Measurements from ENCODE around the gene C10orf90.

The C10orf90 gene

DNA sequence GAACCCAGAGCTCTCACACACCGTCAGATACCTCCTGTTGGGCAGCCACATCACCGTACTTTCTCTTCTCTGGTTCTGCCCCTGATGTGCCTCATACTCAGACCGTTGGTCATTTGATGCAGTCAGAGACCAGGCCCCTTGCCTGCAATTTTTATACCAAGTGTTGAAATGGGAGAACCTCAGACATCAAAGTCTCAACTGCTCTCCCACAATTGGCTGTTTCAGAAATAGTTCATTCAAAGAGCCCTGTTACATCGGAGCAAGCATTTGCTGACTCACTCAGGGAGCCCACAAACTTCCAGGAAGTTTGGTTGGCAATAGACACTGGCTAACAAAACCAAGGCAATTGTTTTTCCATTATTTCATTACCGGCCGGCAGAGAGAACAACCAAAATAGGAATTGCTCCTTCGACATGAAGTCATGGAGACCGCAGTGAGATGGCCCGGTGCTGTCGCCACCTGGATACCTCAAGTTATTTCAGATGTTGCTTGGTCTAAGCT, 248.7 kb downstream of the C10orf90 start:
- DNase-seq: no peak

DNA sequence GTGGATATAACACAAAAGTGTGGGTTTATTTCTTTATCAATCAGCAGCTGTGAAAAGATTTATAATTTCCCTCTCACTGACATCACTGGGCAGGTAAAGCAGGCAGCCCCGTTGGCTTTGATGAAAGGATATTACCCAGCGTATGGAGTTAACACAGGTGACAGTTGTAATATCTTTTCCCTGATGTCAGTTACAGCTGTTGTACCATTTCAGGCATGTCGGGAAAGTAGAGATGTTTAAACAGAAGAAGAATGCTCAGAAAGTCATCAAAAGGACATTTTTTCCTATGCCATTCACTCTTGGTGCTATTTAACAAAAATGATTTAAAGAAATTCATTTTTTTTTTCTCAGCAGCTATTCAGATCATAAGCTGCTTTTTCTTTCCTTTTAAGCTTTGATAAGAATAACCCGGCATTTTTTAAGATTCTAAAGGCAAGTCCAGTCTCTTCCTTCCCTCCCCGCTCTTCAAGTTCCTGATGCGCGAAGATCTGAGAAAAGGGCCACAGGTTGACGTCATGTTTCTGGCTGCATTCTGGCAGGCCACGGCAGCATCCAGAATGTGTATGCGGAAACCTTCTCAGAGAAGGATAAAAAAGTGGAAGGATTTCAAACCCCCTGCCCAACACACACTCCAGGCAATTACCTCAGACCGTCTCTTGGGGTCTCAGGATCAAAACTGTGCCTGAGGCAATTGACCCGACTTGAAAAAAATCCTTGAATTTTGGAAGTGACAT, 249.8 kb downstream of the C10orf90 start:
- DNase-seq: no peak

DNA sequence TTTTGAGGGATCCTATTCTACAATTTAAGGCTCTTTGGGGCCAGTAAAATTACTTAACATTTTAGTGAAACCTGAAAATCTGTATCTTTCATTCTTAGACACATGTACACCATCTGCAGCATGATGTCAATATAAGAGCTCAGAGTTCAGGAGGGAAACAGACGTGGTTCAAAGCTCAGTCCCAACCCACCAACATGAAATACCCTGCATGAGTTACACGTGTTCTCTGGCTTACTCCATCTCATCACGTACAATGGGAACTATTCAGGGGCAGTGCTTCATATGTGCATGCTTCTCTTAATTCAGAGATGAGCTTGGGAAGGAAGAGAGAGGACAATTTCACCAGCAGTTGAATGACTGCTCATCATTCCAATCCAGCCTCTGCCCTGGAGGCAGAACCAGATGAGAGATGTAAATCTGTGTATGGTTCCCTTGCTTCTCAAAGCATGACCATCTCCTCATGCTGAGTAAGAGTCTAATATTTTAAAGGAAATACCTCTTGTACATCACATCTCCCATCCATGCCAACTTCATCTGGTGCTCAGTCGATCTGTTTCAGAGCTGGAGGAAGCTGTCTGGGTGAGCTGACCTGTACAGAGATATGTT, 253.2 kb downstream of the C10orf90 start:
- no peak for DNase-seq

DNA sequence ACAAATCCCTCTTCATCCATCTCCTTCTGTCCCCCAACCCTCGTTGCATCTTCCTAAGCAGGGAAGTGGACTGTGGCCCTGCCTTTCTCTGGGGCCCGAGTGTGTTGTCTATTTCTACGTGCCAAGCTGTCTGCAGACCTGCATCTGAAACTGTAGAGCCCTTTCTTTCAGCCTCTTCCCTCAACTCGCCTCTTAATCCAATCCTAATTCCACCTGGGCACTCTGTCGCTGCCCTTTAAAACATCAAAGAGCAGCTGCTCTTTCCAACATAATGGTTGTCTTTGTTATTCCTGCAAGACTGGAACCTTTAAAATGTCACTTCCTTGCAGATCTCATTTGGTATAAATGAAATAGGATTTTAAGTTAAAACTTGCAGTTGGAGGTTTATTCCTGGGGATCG, 260.7 kb downstream of the C10orf90 start:
- DNase-seq: no peak

DNA sequence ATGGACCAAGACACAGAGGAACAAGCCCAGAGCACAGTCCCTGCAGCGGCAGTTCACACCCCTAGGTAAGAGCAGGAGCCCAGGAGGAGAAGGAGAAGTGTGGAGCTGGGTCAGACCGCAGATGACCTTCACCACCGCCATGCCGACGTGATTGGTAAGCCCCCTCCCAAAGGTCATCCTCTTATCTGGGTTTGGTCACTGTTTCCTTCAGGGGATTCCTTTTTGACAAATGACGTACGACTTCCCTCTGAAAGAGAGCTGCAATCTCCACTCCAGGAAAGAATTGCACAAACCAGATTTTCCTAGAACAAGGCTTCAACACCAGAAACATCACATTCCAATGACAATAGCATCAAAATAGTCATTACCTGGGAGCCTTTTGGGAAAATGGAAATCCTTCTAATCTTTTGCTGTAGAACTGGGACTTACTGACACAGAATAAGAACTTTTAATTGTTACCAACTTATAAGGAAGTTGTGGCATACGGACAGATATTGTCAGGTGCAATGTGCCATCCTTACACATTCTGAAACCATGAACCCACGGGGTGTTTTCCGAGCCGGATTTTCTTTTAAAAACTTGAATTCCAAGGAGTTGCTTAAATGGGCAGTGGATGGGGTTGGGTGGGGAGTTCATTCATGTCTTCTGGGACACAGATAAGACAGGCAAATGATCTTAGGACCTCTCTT, 261.4 kb downstream of the C10orf90 start:
- DNase-seq: no peak

GRCh38 chr10:126407831-126408230, 262.7 kb downstream of the C10orf90 start:
- no peak for DNase-seq

- DNase-seq: no peak
Observed at GRCh38 chr10:126405239-126405775, 265.2 kb downstream of the C10orf90 start.

DNA sequence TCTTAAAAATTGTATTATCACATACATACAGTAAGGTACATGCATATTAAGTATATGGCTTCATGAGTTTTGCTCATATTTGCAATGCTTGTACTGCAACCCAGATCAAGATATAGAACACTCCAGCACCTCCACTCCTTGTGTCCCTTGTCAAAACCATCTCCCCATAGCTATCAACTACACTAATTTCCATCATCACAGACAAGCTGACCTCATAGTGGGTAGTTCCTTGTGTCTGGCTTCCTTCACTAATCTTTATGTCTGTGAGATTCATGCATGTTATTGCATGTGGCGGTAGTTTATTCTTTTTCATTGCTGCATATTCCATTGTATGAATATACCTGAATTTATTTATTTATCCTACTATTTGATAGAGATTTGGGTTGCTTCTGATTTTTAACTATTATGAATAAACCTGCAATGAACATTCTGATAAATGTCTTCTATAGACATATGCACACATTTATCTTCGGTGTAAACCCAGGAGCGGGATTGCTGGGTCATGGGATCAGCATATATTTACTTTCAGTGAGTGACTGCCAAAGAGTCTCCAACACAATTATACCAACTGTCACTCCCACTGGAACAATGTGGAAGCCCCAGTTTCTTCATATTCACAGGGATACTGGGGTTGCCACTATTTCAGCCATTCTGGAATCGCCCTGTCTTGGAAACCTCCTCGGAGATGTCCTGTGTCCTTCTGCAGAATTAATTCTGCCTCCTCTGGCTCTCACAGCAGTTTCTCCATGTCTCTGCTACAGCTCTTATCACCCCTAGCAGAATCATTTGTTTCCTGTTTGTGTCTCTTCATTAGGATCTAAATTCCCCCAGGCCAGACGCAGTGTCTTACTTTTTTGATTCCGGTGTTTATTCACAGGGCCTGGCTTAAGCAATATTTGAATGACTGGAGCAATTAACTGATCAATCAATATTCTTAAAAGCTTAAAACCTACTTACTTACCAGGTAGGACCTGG, 267.5 kb downstream of the C10orf90 start:
- DNase-seq: no peak

DNA sequence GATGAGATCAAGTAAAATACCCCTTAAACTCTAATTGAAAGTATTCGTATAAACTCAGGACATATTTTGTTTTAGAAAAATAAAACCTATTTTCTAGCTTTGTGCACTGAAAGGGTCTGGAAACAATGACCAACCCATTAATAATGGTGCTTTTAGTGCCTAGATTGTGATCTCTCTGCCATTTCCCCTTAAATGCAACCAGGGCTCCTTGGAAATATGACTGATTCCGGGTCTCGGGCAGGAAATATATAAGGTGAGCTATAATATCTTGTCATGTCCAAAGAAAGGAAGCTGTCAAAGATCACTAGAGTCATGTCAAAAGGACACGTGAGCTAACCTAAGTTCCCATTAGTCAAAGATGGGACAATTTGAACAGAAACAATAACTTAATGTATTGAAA, 269.9 kb downstream of the C10orf90 start:
- no peak for DNase-seq

DNA sequence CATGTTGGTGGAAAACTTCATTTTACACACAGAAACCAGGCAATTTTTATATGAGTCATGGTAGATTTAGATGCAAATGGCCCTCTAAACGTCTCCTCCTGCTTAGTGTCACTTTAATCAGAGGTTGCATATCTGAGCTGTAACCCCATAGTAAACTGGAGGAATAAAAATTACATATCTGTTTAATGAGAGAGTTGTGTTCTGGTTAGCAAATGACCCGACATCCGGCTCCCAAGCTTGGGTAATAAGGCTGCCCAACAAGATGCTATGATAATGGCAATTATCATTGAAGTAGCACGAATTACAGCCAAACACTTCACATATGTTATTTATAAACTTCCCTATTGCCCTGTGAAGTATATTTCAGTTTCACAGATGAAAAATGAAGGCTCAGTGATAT, 271.6 kb downstream of the C10orf90 start:
- DNase-seq: no peak

DNA sequence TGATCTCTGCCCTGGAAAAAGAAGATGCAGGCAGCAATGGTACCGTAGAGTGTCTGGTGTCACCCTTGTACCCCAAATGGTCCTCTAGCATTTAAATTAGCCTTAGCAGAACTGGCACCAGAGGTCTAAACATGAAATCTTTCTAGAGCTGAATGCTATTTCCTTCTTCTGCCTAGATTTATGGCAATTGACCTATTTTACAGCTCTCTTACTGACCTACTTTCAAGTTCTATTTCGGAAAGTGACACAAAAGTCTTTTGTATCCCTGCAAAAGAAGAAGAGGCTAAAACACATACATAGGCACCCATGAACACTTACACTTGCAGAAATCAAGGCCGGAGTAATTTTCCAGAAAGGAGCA, 272.1 kb downstream of the C10orf90 start:
- DNase-seq: no peak

- DNase-seq: no peak
Observed at GRCh38 chr10:126397640-126398382, 272.7 kb downstream of the C10orf90 start.

- no peak for DNase-seq
Observed at GRCh38 chr10:126397156-126397555, 273.3 kb downstream of the C10orf90 start.

DNA sequence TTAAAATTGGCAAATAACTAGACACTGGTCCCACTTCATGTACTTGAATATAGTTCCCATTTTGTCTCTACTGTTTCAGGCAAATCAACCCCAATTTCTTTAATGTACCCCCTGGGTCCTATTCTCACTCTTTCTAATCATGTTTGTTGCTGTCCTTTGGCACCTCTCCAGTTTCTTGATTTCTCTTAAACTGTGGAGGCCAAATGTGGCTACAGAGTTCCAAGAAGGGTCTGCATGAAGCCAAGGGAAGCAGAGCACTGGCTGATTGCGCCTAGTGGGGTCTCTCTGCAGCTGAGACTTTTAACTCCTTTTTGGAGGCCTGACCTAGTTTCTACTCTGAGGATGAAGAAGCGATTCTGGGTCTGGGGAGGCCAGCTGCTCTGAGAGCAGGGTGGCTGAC, 275.5 kb downstream of the C10orf90 start:
- no peak for DNase-seq

- no peak for DNase-seq
Observed at GRCh38 chr10:126393076-126393475, 277.4 kb downstream of the C10orf90 start.

DNA sequence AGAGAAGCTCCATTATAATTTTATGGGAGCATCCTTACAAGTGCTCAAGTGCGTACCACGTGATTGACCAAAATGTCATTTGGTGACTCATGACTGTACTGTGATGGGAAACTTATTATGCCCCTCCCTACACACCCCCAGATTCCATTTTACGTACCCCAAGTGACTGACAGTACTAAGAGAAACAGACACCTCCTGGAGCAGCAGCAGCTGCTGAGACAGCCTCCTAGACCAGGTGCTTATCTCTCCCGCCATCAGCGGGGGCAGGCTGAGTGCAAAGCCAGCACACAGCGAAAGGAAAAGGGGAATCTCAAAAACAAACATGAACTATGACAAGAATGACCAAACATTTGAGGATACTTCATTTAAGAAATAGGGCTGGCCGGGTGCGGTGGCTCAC, 278.0 kb downstream of the C10orf90 start:
- peak; percentile 28 for DNase-seq

DNA sequence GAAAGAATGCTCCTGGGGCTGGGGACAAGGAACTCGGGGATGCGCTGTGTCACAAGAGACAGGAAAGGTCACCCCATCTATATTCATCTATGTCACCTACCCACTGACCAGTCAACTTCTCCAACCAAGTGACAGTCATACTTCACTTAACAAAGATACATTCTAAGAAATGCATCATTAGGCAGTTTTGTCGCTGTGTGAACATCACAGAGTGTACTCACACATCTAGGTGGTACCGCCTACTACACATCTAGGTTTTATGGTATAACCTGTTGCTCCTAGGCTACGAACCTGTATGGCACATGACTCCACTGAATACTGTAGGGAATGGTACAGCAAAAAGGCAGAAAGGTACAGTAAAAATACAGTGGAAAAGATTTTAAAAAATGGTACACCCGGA, 278.4 kb downstream of the C10orf90 start:
- DNase-seq: no peak

DNA sequence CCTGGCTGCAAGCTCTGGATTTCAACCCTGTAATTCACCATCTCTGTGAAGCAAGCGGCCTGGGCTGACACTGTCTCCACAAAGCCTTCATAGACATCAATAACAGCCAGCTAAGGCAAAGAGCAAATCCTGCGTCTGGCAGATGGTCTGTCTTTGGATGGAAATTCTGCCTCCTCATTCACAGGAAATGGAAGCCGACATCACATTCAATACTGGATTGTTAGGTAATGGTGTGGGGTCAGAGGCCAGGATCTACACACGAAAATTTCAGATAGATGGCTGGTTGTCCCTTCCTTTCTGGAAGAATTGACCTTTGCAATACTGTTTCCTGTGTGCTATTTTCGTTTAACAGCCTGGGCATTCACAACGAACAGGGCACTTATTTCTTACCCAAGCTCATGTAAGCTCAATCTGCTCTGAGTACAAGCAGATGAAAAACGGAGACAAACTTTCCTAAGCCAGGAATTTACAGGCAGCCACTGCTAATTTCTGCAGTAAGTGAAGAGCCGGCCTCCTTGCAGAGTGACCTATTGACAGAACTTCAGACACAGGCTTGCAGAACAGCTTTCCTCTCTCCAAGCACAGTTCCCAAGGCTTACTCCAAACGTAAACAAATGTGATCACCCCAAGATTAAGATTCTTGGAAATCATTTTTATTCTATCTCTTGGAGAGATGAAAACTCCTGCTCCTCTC, 279.2 kb downstream of the C10orf90 start:
- DNase-seq: peak; percentile 36

DNA sequence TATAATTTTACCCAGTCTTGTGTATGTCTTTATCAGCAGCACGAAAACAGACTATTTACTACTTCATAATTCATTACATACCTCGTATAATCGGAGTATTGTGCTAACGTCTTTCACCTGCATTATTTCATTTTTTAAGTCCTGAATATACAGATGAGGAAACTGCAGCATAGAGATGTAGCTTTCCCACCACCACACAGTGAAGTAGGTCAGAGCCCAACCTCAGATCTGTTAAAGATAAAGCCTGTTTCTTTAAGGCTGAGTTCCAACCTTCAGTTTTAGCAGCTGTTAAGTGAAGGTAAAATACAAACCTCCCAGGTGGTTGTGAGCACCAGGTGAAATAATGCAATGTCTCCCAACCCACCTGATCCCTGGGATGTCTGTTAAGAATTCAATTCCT, 280.2 kb downstream of the C10orf90 start:
- DNase-seq: no peak

GRCh38 chr10:126387931-126388911, 282.3 kb downstream of the C10orf90 start, which contains the start of gene ADAM12:
ADAM12 (minus strand) TSS chr10:126388477; CDS start chr10:126388145, 332 bp downstream.
- no peak for DNase-seq

Measured in NCI-H2171 treated with DMSO at 0.1 percent for 48 hours (cell line).